Loucy (cell line): Measurements from ENCODE around the gene LPO.
A peak's percentile ranks its signal among the peaks of the same experiment; 100 is the strongest.

Source experiments
- H2AFZ ChIP-seq: fragments of 200-600 bp; sonication (generic); 2 replicates; pipeline ENCODE4 v1.6.0; 2016; ENCODE audit warnings: antibody characterized with exemption, mild to moderate bottlenecking, low read length, moderate library complexity
- H3F3A ChIP-seq: fragments of 200-600 bp; 2 replicates; pipeline ENCODE4 v1.6.0; 2016; ENCODE audit warnings: antibody characterized with exemption, low read depth, mild to moderate bottlenecking
- H3K27me3 ChIP-seq: fragments of 200-600 bp; sonication (generic); 2 replicates; pipeline ENCODE4 v1.6.1; 2014; ENCODE audit warnings: low read length, mild to moderate bottlenecking; ENCODE audit not compliant: insufficient read depth, poor library complexity, severe bottlenecking
- H3K36me3 ChIP-seq: fragments of 200-600 bp; sonication (generic); 2 replicates; pipeline ENCODE4 v1.6.1; 2016; ENCODE audit warnings: low read length; ENCODE audit not compliant: insufficient read depth
- H3K4me1 ChIP-seq: fragments of 200-600 bp; sonication (generic); 2 replicates; pipeline ENCODE4 v1.5.1; 2014; ENCODE audit warnings: low read length, mild to moderate bottlenecking; ENCODE audit not compliant: insufficient read depth, poor library complexity, severe bottlenecking
- H3K4me2 ChIP-seq: fragments of 200-600 bp; sonication (generic); 2 replicates; pipeline ENCODE4 v1.6.0; 2014; ENCODE audit warnings: antibody characterized with exemption, low read length, low read depth, mild to moderate bottlenecking; ENCODE audit not compliant: poor library complexity, severe bottlenecking
- H3K4me3 ChIP-seq: fragments of 200-600 bp; sonication (generic); 2 replicates; pipeline ENCODE4 v1.5.1; 2014; ENCODE audit warnings: low read length, mild to moderate bottlenecking, mixed read lengths; ENCODE audit not compliant: poor library complexity, severe bottlenecking
- H3K79me2 ChIP-seq: fragments of 200-600 bp; sonication (generic); 2 replicates; pipeline ENCODE4 v1.6.1; 2014; ENCODE audit warnings: low read length; ENCODE audit not compliant: insufficient read depth
- H3K9ac ChIP-seq: fragments of 200-600 bp; sonication (generic); 2 replicates; pipeline ENCODE4 v1.6.0; 2014; ENCODE audit warnings: mild to moderate bottlenecking, low read depth, low read length, moderate library complexity; ENCODE audit not compliant: poor library complexity, severe bottlenecking
- H3K9me2 ChIP-seq: fragments of 200-600 bp; sonication (generic); replicated peaks from 2 replicates; pipeline ENCODE4 v1.6.1; 2016; ENCODE audit warnings: low read depth, low read length, mixed read lengths
- H3K9me3 ChIP-seq: fragments of 200-600 bp; sonication (generic); 2 replicates; pipeline ENCODE4 v1.6.1; 2014; ENCODE audit warnings: mild to moderate bottlenecking, antibody characterized with exemption, low read length, low read depth; ENCODE audit not compliant: insufficient read depth
- H4K20me1 ChIP-seq: fragments of 200-600 bp; sonication (generic); 2 replicates; pipeline ENCODE4 v1.6.0; 2014; ENCODE audit warnings: antibody characterized with exemption, low read length, mild to moderate bottlenecking; ENCODE audit not compliant: insufficient read depth, poor library complexity, severe bottlenecking
- CTCF ChIP-seq: fragments of 200-600 bp; sonication (generic); conservative IDR thresholded peaks from 2 replicates; pipeline ENCODE4 v1.5.1; 2014; ENCODE audit warnings: mild to moderate bottlenecking, antibody characterized with exemption, low read length
- EZH2phosphoT487 ChIP-seq: fragments of 200-600 bp; IDR thresholded peaks from 2 replicates; pipeline ENCODE4 v1.6.1; 2018; ENCODE audit warnings: antibody characterized with exemption, mild to moderate bottlenecking, moderate library complexity, borderline replicate concordance

Gene LPO

GRCh38 chr17:58302171-58302918 lies 64.0 kb downstream of the LPO start:
- Histone ChIP-seq H3K4me1 (no peaks in the 10 kb centered on the region), H4K20me1 (no peaks in the 10 kb centered on the region), H3K36me3 (peaks cover 17% of the 10 kb centered on the region; the same call in 1 of the 2 replicates), H3K9me2 (no peaks in the 10 kb centered on the region), H3K4me2 (no peak overlapping the region), H3K27me3 (no peaks in the 10 kb centered on the region), H3K79me2 (no peaks in the 10 kb centered on the region), H3K9me3 (no peaks in the 10 kb centered on the region), H3F3A (no peaks in the 10 kb centered on the region), H3K9ac (no peak overlapping the region), H3K4me3 (no peak overlapping the region), H2AFZ (no peak overlapping the region)
- TF ChIP-seq EZH2phosphoT487 = no peak
- TF ChIP-seq CTCF = no peak

- Histone ChIP-seq H3K9me2 (no peaks in the 10 kb centered on the region), H3K79me2 (no peaks in the 10 kb centered on the region), H3K9me3 (no peaks in the 10 kb centered on the region), H3K27me3 (no peaks in the 10 kb centered on the region), H3F3A (no peaks in the 10 kb centered on the region), H3K36me3 (peaks cover 24% of the 10 kb centered on the region; the same call in 1 of the 2 replicates), H3K4me1 (no peaks in the 10 kb centered on the region), H2AFZ (no peak overlapping the region), H4K20me1 (no peaks in the 10 kb centered on the region), H3K9ac (no peak overlapping the region), H3K4me3 (no peak overlapping the region), H3K4me2 (no peak overlapping the region)
- TF ChIP-seq CTCF = no peak
- TF ChIP-seq EZH2phosphoT487 = no peak
These were observed 64.7 kb downstream of the LPO start for GRCh38 chr17:58302919-58303585.

- Histone ChIP-seq H3K4me1 (no peaks in the 10 kb centered on the region), H4K20me1 (no peaks in the 10 kb centered on the region), H3K36me3 (peaks cover 26% of the 10 kb centered on the region; the same call in 1 of the 2 replicates), H3K4me2 (no peak overlapping the region), H3K9me3 (no peaks in the 10 kb centered on the region), H3K9me2 (no peaks in the 10 kb centered on the region), H3K27me3 (no peaks in the 10 kb centered on the region), H3K79me2 (no peaks in the 10 kb centered on the region), H2AFZ (no peak overlapping the region), H3F3A (no peaks in the 10 kb centered on the region), H3K9ac (no peak overlapping the region), H3K4me3 (no peak overlapping the region)
- no peak for TF ChIP-seq EZH2phosphoT487
- peak; percentile 91 for TF ChIP-seq CTCF
These were observed 65.8 kb downstream of the LPO start for GRCh38 chr17:58303971-58304749.
